ENCODE measurements around the gene CPNE4.

The CPNE4 gene

DNA sequence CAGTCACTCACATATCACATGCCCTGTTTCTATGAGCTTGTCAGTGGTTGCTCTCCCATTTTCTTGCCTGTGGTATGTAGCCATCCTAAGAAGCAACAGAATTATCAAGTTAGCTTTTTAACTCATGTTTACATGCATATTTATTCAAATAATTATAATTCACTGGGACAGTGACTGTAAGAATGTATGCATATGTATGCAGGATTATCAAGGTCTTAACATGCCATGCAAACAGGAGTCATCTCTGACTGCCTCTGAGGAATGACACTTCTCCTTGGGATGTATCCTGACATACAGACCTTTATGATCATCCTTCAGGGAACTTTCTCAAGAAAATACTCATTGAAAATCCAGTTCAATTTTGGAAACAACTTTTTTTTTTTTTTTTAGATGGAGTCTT lies 240.9 kb downstream of the CPNE4 start:
- no peak for TF ChIP-seq CTCF (conservative IDR thresholded peaks at IDR 0.05; ENCODE audit: low read depth)
- no peak overlapping the region for H3K27ac ChIP-seq
- DNase-seq (ENCODE audit: low spot score): no peak
- ChIA-PET CTCF (interaction anchor here (0.8 to 1.9 kb wide), 2 partner anchors 236 to 386 kb away, joined by 4 to 8 read pairs; no protein-coding TSS in a partner anchor), POLR2A (ENCODE audit: low non-redundant PET) (no interaction called here)

- POLR2A ChIA-PET (ENCODE audit: low non-redundant PET): no interaction called here
- TF ChIP-seq CTCF (conservative IDR thresholded peaks at IDR 0.05; ENCODE audit: low read depth): no peak
- H3K27ac ChIP-seq: no peak overlapping the region
- CTCF ChIA-PET: no interaction called here
- DNase-seq (ENCODE audit: low spot score): no peak
These were observed 245.6 kb downstream of the CPNE4 start for GRCh38 chr3:131789188-131789587.

DNA sequence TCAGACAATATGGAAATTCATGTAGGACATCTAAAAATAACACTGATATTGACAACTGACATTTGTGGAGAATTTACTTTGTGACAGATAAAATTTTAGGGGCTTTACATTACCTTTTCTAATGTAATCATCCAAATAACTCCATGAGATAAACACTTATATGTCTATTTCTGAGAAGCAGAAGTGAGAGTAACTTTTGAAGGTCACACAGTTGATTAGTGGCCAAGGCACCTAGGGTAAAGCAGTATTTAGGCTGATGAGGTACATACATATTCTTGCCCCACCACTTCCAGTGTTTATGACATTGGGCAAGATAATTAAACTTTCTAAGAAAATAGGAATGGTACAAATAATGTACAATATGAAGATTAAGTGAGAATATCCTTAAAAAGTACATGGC lies 248.4 kb downstream of the CPNE4 start:
- ChIA-PET CTCF (interaction anchor here (0.6 kb wide), 1 partner anchor 34 kb away, joined by 4 read pairs; no protein-coding TSS in a partner anchor), POLR2A (ENCODE audit: low non-redundant PET) (no interaction called here)
- H3K27ac ChIP-seq: no peak overlapping the region
- DNase-seq (ENCODE audit: low spot score): no peak
- no peak for TF ChIP-seq CTCF (conservative IDR thresholded peaks at IDR 0.05; ENCODE audit: low read depth)

DNA sequence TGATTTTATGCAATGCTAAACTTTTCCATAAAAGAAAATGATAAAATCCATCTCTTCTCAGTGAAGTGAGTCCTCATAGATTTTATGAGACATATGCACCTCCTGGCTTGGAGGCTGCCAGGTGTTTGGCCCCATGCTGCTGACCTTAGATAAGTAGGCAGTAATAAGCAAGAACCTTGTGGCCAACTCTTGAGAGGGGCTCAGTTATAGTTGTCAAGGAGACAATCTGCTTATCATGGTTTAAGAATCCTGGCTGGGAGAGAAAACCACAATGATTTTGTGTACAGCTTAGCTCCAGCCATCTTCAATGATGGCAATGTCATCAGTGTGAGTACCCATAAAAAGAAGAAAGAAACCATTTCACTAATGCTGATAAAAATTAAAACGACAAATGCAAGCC lies 252.1 kb downstream of the CPNE4 start:
- no peak for TF ChIP-seq CTCF (conservative IDR thresholded peaks at IDR 0.05; ENCODE audit: low read depth)
- ChIA-PET POLR2A (ENCODE audit: low non-redundant PET) (no interaction called here), CTCF (no interaction called here)
- H3K27ac ChIP-seq: no peak overlapping the region
- DNase-seq (ENCODE audit: low spot score): no peak

DNA sequence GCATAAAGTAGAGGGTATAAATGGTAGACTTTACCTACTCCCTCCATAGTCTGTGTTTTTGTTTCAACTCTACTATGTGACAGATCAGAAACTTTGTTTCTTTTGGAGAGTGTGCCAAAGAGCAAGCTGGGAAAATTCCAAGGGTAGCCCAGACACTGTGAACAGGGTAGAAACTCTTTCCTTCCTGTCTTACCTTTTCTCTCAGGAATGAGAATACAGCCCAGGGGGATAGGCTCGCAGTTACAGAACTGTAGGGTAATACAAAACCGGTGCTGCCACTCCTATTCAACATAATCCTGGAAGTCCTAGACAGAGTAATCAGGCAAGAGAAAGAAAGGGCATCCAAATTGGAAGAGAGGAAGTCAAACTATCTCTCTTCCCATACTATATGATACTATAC lies 256.3 kb downstream of the CPNE4 start:
- CTCF ChIA-PET: no interaction called here
- no peak for TF ChIP-seq CTCF (conservative IDR thresholded peaks at IDR 0.05; ENCODE audit: low read depth)
- no peak overlapping the region for H3K27ac ChIP-seq
- DNase-seq (ENCODE audit: low spot score): no peak
- POLR2A ChIA-PET (ENCODE audit: low non-redundant PET): no interaction called here

- DNase-seq (ENCODE audit: low spot score): no peak
- no peak overlapping the region for H3K27ac ChIP-seq
- no peak for TF ChIP-seq CTCF (conservative IDR thresholded peaks at IDR 0.05; ENCODE audit: low read depth)
- ChIA-PET POLR2A (ENCODE audit: low non-redundant PET) (no interaction called here), CTCF (no interaction called here)
These were observed 259.2 kb downstream of the CPNE4 start for GRCh38 chr3:131775650-131776049.

All from RWPE1 (cell line).